Liver (tissue), 9 donors: ENCODE data around the gene PIEZO2. TPM values are rescaled to one million over a fixed set of nuclear protein-coding genes. Genes with fewer than 3 reads are reported as not detected.

Source experiments
- DNase-seq: peaks from one replicate; pipeline ENCODE4 v3.0.0-alpha.2; 2017; ENCODE audit warnings: low spot score
- H3K27ac ChIP-seq, 2 donors: one replicate each; pipeline ENCODE4 v1.7.0; 2013; ENCODE audit warnings: inconsistent platforms in 2 of 2, low read length in 2 of 2, control low read depth in 1 of 2, low read depth in 1 of 2, mild to moderate bottlenecking in 1 of 2
- H3K27me3 ChIP-seq, 4 donors: one replicate each; pipeline versions ENCODE4 v1.6.1 to v1.7.0; 2013; ENCODE audit warnings: low read length in 3 of 4, inconsistent platforms in 1 of 4, mild to moderate bottlenecking in 1 of 4, moderate library complexity in 1 of 4; ENCODE audit not compliant: control insufficient read depth in 4 of 4, insufficient read depth in 4 of 4
- H3K36me3 ChIP-seq, 4 donors: one replicate each; pipeline versions ENCODE4 v1.6.1 to v1.7.0; 2013; ENCODE audit warnings: low read length in 3 of 4, mild to moderate bottlenecking in 3 of 4, low read depth in 1 of 4, moderate library complexity in 1 of 4; ENCODE audit not compliant: control insufficient read depth in 4 of 4, insufficient read depth in 3 of 4
- H3K4me1 ChIP-seq, 4 donors: one replicate each; pipeline versions ENCODE4 v1.6.1 to v1.7.0; 2013; ENCODE audit warnings: low read length in 3 of 4, mild to moderate bottlenecking in 3 of 4, moderate library complexity in 1 of 4; ENCODE audit not compliant: control insufficient read depth in 4 of 4, insufficient read depth in 4 of 4
- H3K4me3 ChIP-seq, 3 donors: one replicate each; pipeline versions ENCODE4 v1.6.1 to v1.7.0; 2013; ENCODE audit warnings: low read length in 3 of 3, control low read depth in 1 of 3, low read depth in 1 of 3, mild to moderate bottlenecking in 1 of 3
- H3K9ac ChIP-seq, 2 donors: one replicate each; pipeline ENCODE4 v1.7.0; 2013; ENCODE audit warnings: low read length in 2 of 2, mild to moderate bottlenecking in 2 of 2, moderate library complexity in 2 of 2, control low read depth in 1 of 2, low read depth in 1 of 2
- H3K9me3 ChIP-seq, 4 donors: one replicate each; pipeline versions ENCODE4 v1.6.1 to v1.7.0; 2013; ENCODE audit warnings: low read length in 3 of 4; ENCODE audit not compliant: control insufficient read depth in 4 of 4
- EGR1 ChIP-seq, 2 donors: IDR thresholded peaks; 2 replicates each; pipeline ENCODE4 v1.6.1; 2016 to 2018; ENCODE audit warnings: antibody characterized with exemption in 2 of 2, low read depth in 2 of 2
- FOXA1 ChIP-seq: IDR thresholded peaks from 2 replicates; pipeline ENCODE4 v1.6.1; 2016; ENCODE audit warnings: antibody characterized with exemption
- FOXA2 ChIP-seq: IDR thresholded peaks from 2 replicates; pipeline ENCODE4 v1.6.1; 2016; ENCODE audit warnings: antibody characterized with exemption
- GABPA ChIP-seq, 2 donors: IDR thresholded peaks in 1 of 2; conservative IDR thresholded peaks in 1 of 2; 2 replicates each; pipeline ENCODE4 v1.6.1; 2016; ENCODE audit warnings: antibody characterized with exemption in 2 of 2, mild to moderate bottlenecking in 1 of 2, moderate library complexity in 1 of 2
- HNF4A ChIP-seq, 2 donors: conservative IDR thresholded peaks; 2 replicates each; pipeline ENCODE4 v1.6.1; 2016; ENCODE audit warnings: antibody characterized with exemption in 2 of 2, mild to moderate bottlenecking in 2 of 2
- HNF4G ChIP-seq: IDR thresholded peaks from 2 replicates; pipeline ENCODE4 v1.6.1; 2016; ENCODE audit warnings: antibody characterized with exemption
- JUND ChIP-seq, 2 donors: IDR thresholded peaks; 2 replicates each; pipeline ENCODE4 v1.6.1; 2016; ENCODE audit warnings: antibody characterized with exemption in 2 of 2
- NR2F2 ChIP-seq: IDR thresholded peaks from 2 replicates; pipeline ENCODE4 v1.6.1; 2016; ENCODE audit warnings: antibody characterized with exemption
- RAD21 ChIP-seq, 2 donors: IDR thresholded peaks; 2 replicates each; pipeline ENCODE4 v1.6.1; 2016; ENCODE audit warnings: antibody characterized with exemption in 2 of 2, mild to moderate bottlenecking in 2 of 2
- REST ChIP-seq: IDR thresholded peaks from 2 replicates; pipeline ENCODE4 v1.6.1; 2016; ENCODE audit warnings: antibody characterized with exemption, mild to moderate bottlenecking
- SP1 ChIP-seq: IDR thresholded peaks from 2 replicates; pipeline ENCODE4 v1.6.1; 2018; ENCODE audit warnings: antibody characterized with exemption, mild to moderate bottlenecking
- TAF1 ChIP-seq: conservative IDR thresholded peaks from 2 replicates; pipeline ENCODE4 v1.6.1; 2016; ENCODE audit warnings: antibody characterized with exemption, mild to moderate bottlenecking
- YY1 ChIP-seq: IDR thresholded peaks from 2 replicates; pipeline ENCODE4 v1.6.1; 2016; ENCODE audit warnings: antibody characterized with exemption, mild to moderate bottlenecking
- ZBTB33 ChIP-seq: IDR thresholded peaks from 2 replicates; pipeline ENCODE4 v1.6.1; 2016; ENCODE audit warnings: antibody characterized with exemption
- WGBS: extraction: QIAGEN DNeasy Blood & Tissue Kit; methylation state at CpG from one replicate; pipeline ENCODE4 v1.1.7; 2013; 5-methylcytosine and 5-hydroxymethylcytosine counted together
- polyA plus RNA-seq, 2 donors: library from polyadenylated mRNA; stranded (reverse) in 1 of 2; unstranded in 1 of 2; fragments of 200-250 nt in 1 of 2; fragments of >200 nt in 1 of 2; fragmentation: Nextera tagmentation in 1 of 2; extraction: Ambion mirVana in 1 of 2; gene quantifications; one replicate each; pipeline versions ENCODE4 v1.2.1 to v1.2.3, GENCODE V29; 2013 to 2015
- total RNA-seq, 2 donors: library from RNA; depleted of rRNA; stranded (reverse); fragments of >200 nt; gene quantifications; one replicate each; pipeline ENCODE4 v1.2.3, GENCODE V29; 2014
- TF ChIP-seq, protein P1 (sequence below): fragments of 150-350 bp; IDR thresholded peaks from 2 replicates; pipeline ENCODE4 v1.5.1; 2017; ENCODE audit warnings: improper control_type of control experiment, low read depth, low read length; ENCODE audit not compliant: missing input control
- TF ChIP-seq, protein P2 (sequence below): IDR thresholded peaks from 2 replicates; pipeline ENCODE4 v1.6.1; 2016; ENCODE audit warnings: antibody characterized with exemption
- TF ChIP-seq, protein P3 (sequence below): IDR thresholded peaks from 2 replicates; pipeline ENCODE4 v1.6.1; 2016; ENCODE audit warnings: antibody characterized with exemption
- donor health status: healthy.
- donor health status: healthy.
- donor health status: healthy.
- donor health status: healthy.
- donor health status: healthy.

The PIEZO2 gene
- total and polyA plus RNA-seq, 4 donors = 1.1 to 12.3 (median 4.8) TPM

DNA sequence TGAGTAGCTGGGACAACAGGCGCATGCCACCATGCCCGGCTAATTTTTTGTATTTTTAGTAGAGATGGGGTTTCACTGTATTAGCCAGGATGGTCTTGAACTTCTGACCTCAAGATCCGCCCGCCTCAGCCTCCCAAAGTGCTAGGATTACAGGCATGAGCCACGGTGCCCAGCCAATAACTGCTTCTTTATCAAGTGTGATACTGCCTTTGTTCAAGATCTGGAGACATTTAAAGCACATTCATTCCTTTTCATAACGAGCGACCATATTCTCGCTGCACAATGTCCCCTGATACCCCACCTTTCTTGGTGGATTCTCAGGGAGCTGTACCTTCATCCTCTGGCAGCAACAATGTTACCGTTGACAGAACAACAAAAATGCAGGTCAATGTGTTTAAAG, 75.4 kb downstream of the PIEZO2 start (continued):
- TF ChIP-seq TAF1 = no peak

- H3K9ac ChIP-seq = no peak overlapping the region
- peaks cover 1 to 15% (median 6%) of the 10 kb centered on the region in 4 donors for H3K4me1 ChIP-seq
- H3K27ac ChIP-seq = no peak overlapping the region
- no peaks in the 10 kb centered on the region for H3K27me3 ChIP-seq
- no peak for DNase-seq
- TF ChIP-seq ZBTB33 (no peak), JUND (IDR thresholded peaks at IDR 0.05) (no peak), HNF4A (conservative IDR thresholded peaks at IDR 0.05) (no peak), RAD21 (IDR thresholded peaks at IDR 0.05) (no peak), FOXA1 (no peak), SP1 (no peak), NR2F2 (no peak)
- TF ChIP-seq, protein P1, sequence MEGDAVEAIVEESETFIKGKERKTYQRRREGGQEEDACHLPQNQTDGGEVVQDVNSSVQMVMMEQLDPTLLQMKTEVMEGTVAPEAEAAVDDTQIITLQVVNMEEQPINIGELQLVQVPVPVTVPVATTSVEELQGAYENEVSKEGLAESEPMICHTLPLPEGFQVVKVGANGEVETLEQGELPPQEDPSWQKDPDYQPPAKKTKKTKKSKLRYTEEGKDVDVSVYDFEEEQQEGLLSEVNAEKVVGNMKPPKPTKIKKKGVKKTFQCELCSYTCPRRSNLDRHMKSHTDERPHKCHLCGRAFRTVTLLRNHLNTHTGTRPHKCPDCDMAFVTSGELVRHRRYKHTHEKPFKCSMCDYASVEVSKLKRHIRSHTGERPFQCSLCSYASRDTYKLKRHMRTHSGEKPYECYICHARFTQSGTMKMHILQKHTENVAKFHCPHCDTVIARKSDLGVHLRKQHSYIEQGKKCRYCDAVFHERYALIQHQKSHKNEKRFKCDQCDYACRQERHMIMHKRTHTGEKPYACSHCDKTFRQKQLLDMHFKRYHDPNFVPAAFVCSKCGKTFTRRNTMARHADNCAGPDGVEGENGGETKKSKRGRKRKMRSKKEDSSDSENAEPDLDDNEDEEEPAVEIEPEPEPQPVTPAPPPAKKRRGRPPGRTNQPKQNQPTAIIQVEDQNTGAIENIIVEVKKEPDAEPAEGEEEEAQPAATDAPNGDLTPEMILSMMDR = no peak
- TF ChIP-seq, protein P2, sequence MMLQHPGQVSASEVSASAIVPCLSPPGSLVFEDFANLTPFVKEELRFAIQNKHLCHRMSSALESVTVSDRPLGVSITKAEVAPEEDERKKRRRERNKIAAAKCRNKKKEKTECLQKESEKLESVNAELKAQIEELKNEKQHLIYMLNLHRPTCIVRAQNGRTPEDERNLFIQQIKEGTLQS = no peak
- TF ChIP-seq, protein P3, sequence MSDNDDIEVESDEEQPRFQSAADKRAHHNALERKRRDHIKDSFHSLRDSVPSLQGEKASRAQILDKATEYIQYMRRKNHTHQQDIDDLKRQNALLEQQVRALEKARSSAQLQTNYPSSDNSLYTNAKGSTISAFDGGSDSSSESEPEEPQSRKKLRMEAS = no peak
- no peak overlapping the region for H3K4me3 ChIP-seq
- H3K36me3 ChIP-seq = no peaks in the 10 kb centered on the region
- 94% methylated on average over 5 of the region's 5 CpGs for WGBS
- no peaks in the 10 kb centered on the region for H3K9me3 ChIP-seq
Measured at GRCh38 chr18:11072632-11073031, 76.7 kb downstream of the PIEZO2 start.

DNA sequence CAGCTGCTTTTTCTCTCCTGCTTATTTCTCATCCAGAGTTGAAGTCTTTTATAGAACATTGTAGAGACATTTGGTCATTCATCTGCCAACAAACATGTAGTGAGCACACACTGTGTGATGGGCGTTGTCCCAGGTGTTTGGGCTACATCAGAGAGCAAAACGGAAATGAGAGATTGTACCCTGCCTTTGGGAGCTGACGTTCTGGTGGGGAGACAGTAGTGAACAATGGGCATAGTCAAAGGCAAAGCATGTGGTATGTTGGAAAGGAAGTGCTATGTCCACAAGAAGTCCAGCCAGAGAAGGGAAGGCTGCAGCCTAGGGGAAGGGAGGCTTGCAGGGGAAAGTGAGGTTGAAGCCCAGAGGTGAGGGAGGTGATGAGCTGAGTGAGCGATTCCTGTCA, 78.1 kb downstream of the PIEZO2 start:
- H3K4me3 ChIP-seq = no peak overlapping the region
- DNase-seq = no peak
- no peak overlapping the region for H3K9ac ChIP-seq
- H3K9me3 ChIP-seq = no peaks in the 10 kb centered on the region
- H3K27me3 ChIP-seq = no peaks in the 10 kb centered on the region
- H3K36me3 ChIP-seq = no peaks in the 10 kb centered on the region
- WGBS = 87% methylated on average over 4 of the region's 4 CpGs
- H3K4me1 ChIP-seq = peaks cover 0 to 15% (median 6%) of the 10 kb centered on the region in 4 donors
- H3K27ac ChIP-seq = no peak overlapping the region
- TF ChIP-seq HNF4A (conservative IDR thresholded peaks at IDR 0.05) (no peak), RAD21 (IDR thresholded peaks at IDR 0.05) (no peak), NR2F2 (no peak), TAF1 (no peak), JUND (IDR thresholded peaks at IDR 0.05) (no peak), YY1 (no peak), SP1 (no peak), ZBTB33 (no peak), HNF4G (no peak), REST (no peak), FOXA2 (no peak), FOXA1 (no peak), GABPA (IDR thresholded peaks at IDR 0.05 in 1 of 2, conservative IDR thresholded peaks at IDR 0.05 in 1 of 2) (no peak), EGR1 (IDR thresholded peaks at IDR 0.05; ENCODE audit: low read depth in 2 of 2) (no peak)
- TF ChIP-seq, protein P3 = no peak
- TF ChIP-seq, protein P2 = no peak
